ENCODE data around the gene ZNF280D. TPM values are rescaled to one million over a fixed set of nuclear protein-coding genes. Genes with fewer than 3 reads are reported as not detected.

Gene ZNF280D
- total RNA-seq, 2 donors from 2014 or later = 35.1 to 44.2 TPM

DNA sequence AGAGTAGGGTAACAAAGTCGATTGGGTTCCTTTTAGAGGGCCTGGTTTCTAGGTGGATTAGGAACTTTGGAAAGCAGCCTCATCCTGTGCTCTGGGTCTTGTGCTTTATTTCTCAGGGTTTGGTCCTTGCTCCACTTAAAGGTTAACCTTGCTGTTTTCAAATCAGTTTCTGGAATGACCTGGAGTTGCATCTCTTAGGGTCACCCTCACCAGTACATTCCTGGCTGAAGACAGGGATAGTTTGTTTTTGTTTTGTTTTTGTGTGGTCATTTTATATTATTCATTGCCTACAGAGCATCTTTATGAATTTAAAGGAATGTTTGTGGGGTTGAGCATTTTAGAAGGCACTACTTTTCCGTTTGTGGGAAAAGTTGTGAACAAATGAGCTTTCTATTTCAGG lies 45.5 kb upstream of the ZNF280D start:
- 87% methylated on average over 2 of the region's 2 CpGs for WGBS
- Histone ChIP-seq H3K27ac (no peak overlapping the region), H3K4me3 (no peak overlapping the region), H3K9me3 (no peaks in the 10 kb centered on the region), H3K36me3 (no peaks in the 10 kb centered on the region), H3K27me3 (replicated peaks; ENCODE audit: insufficient read depth) (no peaks in the 10 kb centered on the region), H3K4me1 (replicated peaks) (no peaks in the 10 kb centered on the region)
- DNase-seq (ENCODE audit: low spot score) = no peak
- TF ChIP-seq POLR2A (IDR thresholded peaks at IDR 0.05) = no peak
- TF ChIP-seq, protein P1, sequence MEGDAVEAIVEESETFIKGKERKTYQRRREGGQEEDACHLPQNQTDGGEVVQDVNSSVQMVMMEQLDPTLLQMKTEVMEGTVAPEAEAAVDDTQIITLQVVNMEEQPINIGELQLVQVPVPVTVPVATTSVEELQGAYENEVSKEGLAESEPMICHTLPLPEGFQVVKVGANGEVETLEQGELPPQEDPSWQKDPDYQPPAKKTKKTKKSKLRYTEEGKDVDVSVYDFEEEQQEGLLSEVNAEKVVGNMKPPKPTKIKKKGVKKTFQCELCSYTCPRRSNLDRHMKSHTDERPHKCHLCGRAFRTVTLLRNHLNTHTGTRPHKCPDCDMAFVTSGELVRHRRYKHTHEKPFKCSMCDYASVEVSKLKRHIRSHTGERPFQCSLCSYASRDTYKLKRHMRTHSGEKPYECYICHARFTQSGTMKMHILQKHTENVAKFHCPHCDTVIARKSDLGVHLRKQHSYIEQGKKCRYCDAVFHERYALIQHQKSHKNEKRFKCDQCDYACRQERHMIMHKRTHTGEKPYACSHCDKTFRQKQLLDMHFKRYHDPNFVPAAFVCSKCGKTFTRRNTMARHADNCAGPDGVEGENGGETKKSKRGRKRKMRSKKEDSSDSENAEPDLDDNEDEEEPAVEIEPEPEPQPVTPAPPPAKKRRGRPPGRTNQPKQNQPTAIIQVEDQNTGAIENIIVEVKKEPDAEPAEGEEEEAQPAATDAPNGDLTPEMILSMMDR (IDR thresholded peaks at IDR 0.05) = no peak
- no peak for TF ChIP-seq POLR2AphosphoS5 (IDR thresholded peaks at IDR 0.05)
- intact Hi-C loops (cut with DNase I) = no loop called here

DNA sequence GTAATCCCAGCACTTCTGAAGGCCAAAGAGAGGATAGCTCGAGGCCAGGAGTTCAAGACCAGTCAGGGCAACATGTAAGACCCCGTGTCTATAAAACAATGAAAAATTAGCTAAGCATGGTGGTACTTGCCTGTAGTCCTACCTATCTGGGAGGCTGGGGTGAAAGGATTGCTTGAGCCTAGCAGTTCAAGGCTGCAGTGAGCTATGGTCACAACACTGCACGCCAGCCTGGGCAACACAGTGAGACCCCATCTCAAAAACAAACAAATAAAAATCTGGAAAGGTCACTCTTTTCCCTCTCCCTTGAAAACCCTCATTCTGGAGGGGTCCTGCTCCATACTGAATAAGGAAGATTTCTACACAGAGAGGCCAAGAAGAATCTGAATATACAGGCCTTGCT lies 43.5 kb upstream of the ZNF280D start:
- DNase-seq (ENCODE audit: low spot score) = no peak
- no peaks in the 10 kb centered on the region for H3K9me3 ChIP-seq
- H3K36me3 ChIP-seq = no peaks in the 10 kb centered on the region
- no peak overlapping the region for H3K4me3 ChIP-seq
- intact Hi-C loops (cut with DNase I) = no loop called here
- peaks cover 3% of the 10 kb centered on the region for H3K4me1 ChIP-seq (replicated peaks)
- 94% methylated on average over 3 of the region's 3 CpGs for WGBS
- H3K27me3 ChIP-seq (replicated peaks; ENCODE audit: insufficient read depth) = no peaks in the 10 kb centered on the region
- H3K27ac ChIP-seq = no peak overlapping the region
- TF ChIP-seq POLR2AphosphoS5 (IDR thresholded peaks at IDR 0.05) = no peak
- no peak for TF ChIP-seq POLR2A (IDR thresholded peaks at IDR 0.05)

DNA sequence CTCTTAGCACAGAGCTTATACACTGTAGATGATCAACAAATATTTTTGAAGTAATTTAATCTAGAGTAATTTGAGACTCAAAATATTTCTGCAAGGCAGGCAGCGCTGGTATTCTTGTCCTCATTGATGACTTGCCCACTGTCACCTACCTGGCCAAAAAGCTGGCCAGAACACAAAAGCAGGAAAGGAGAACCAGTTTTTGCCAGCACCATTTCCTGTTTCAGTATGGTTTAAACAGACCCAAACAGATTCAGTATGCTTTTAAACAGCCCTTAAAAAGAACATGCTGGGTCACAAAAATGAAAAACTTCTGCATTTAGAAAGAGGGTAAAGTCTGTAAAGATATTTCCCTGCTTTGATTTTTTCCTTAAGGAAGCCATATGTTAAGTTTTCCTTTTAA lies 42.3 kb upstream of the ZNF280D start:
- intact Hi-C loops (cut with DNase I) = no loop called here
- TF ChIP-seq POLR2AphosphoS5 (IDR thresholded peaks at IDR 0.05) (no peak), POLR2A (IDR thresholded peaks at IDR 0.05) (no peak)
- TF ChIP-seq, protein P1 (IDR thresholded peaks at IDR 0.05) = no peak
- Histone ChIP-seq H3K27ac (no peak overlapping the region), H3K4me3 (no peak overlapping the region), H3K9me3 (no peaks in the 10 kb centered on the region), H3K36me3 (no peaks in the 10 kb centered on the region), H3K27me3 (replicated peaks; ENCODE audit: insufficient read depth) (no peaks in the 10 kb centered on the region), H3K4me1 (replicated peaks) (peaks cover 3% of the 10 kb centered on the region)
- no peak for DNase-seq (ENCODE audit: low spot score)
- 31% methylated on average over 1 of the region's 1 CpG for WGBS

DNA sequence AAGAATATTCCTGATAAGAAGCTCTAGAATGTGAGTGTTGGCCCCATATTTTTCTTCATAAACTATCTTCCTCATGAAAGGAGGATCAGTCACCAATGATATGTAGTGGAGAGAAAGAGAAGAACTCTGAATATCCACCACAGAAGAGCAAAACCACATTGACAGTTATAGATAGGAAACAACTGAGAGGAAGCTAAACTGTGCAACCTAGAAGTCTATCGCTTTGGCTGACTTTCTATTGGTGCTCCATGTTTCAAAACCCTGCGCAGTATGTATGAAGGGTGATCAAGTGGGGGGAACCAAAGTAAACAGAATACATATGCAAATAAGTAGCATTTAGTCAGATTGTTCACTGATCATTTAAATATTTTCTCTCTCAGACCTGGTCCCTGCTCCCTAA lies 41.0 kb upstream of the ZNF280D start:
- Histone ChIP-seq H3K27ac (no peak overlapping the region), H3K4me3 (no peak overlapping the region), H3K4me1 (replicated peaks) (peaks cover 3% of the 10 kb centered on the region), H3K36me3 (no peaks in the 10 kb centered on the region), H3K27me3 (replicated peaks; ENCODE audit: insufficient read depth) (no peaks in the 10 kb centered on the region), H3K9me3 (no peaks in the 10 kb centered on the region)
- DNase-seq (ENCODE audit: low spot score) = no peak
- intact Hi-C loops (cut with DNase I) = no loop called here
- 87% methylated on average over 2 of the region's 2 CpGs for WGBS
- TF ChIP-seq, protein P1 (IDR thresholded peaks at IDR 0.05) = no peak
- TF ChIP-seq POLR2AphosphoS5 (IDR thresholded peaks at IDR 0.05) (no peak), POLR2A (IDR thresholded peaks at IDR 0.05) (no peak)

DNA sequence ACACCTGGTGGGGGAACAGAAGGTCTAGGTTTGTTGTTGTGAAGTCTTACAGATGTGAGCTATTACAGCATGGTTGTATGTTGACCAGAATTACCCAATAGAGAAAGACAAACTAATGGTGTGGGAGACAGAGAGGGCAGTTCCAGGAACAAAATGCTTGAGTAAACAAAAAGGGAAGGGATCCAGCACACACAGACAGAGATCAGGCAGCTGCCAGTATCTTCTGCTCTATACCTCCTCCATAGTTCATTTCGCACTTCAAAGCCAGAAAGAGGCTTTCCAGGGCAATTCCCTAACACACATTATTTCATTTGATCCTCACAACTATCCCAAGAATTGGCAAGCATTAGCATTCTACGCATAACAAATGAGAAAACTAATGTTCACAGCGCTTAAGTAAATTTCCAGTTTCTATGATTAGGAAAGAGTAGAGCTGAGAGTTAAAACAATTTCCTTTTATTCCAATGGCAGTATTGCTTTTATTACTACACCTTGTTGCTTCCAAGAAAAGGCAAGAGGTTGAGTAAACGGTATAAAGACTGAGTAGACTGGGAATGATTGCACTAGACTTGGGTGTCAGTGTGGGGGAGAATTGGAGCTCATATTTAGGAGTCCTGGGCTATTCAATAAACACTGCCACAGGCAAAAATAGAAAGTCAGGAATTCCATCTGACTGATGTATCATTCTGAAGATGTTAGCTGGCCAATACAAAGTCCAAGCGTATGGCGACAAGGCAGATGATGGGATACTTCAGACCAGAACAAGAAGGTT lies 39.7 kb upstream of the ZNF280D start:
- H3K4me1 ChIP-seq (replicated peaks) = peaks cover 3% of the 10 kb centered on the region
- H3K27ac ChIP-seq = peak overlapping the region; percentile 49 to 58
- no peaks in the 10 kb centered on the region for H3K9me3 ChIP-seq
- intact Hi-C loops (cut with DNase I) = no loop called here
- H3K4me3 ChIP-seq = no peak overlapping the region
- TF ChIP-seq POLR2AphosphoS5 (IDR thresholded peaks at IDR 0.05) (peak; percentile 71), POLR2A (IDR thresholded peaks at IDR 0.05) (no peak)
- H3K27me3 ChIP-seq (replicated peaks; ENCODE audit: insufficient read depth) = no peaks in the 10 kb centered on the region
- no peaks in the 10 kb centered on the region for H3K36me3 ChIP-seq
- whole genome bisulfite sequencing = 66% methylated on average over 6 of the region's 6 CpGs
- peak; percentile 39 for DNase-seq (ENCODE audit: low spot score)

DNA sequence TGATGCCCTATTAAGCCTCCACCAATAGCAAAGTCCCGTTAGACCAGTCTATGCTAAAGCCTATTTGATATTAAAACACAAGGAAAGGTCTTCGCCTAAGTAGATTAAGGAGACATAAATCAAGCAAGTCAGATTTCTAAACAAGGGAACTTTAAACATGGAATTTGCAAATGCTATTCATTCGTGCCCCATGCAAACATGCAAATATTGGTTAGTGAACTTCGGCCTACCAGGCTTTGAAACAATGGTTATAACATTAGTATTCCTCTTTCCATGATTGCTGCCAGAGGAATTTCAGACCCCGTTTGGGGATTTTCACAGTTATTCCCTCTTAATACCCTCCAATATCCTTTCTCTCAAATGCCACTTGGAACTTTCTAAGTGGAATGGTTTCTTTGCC lies 36.9 kb upstream of the ZNF280D start:
- peaks cover 3% of the 10 kb centered on the region for H3K4me1 ChIP-seq (replicated peaks)
- intact Hi-C loops (cut with DNase I) = no loop called here
- H3K36me3 ChIP-seq = no peaks in the 10 kb centered on the region
- no peaks in the 10 kb centered on the region for H3K27me3 ChIP-seq (replicated peaks; ENCODE audit: insufficient read depth)
- 83% methylated on average over 5 of the region's 5 CpGs for WGBS
- no peaks in the 10 kb centered on the region for H3K9me3 ChIP-seq
- no peak overlapping the region for H3K4me3 ChIP-seq
- H3K27ac ChIP-seq = no peak overlapping the region
- DNase-seq (ENCODE audit: low spot score) = no peak
- TF ChIP-seq, protein P1 (IDR thresholded peaks at IDR 0.05) = no peak
- TF ChIP-seq POLR2A (IDR thresholded peaks at IDR 0.05) (no peak), POLR2AphosphoS5 (IDR thresholded peaks at IDR 0.05) (no peak)
